ACHN (cell line): Measurements from ENCODE around the gene TNFSF10.
A peak's percentile ranks its signal among the peaks of the same experiment; 100 is the strongest.

Experiments
- DNase-seq: peaks from one replicate; pipeline ENCODE4 v3.0.0-alpha.2; 2015
- in situ Hi-C: cut with HindIII; loops from 2 replicates; pipeline ENCODE4 v1.10.0; 2017; ENCODE audit warnings: low sequenced_read_pairs, low pct_ligation_motif_present, low pct_unique_long_range_greater_than_20kb

TNFSF10 gene

GRCh38 chr3:172471903-172472302 is 51.3 kb downstream of the TNFSF10 start:
- in situ Hi-C loops, result no loop called here
- no peak for DNase-seq

GRCh38 chr3:172470588-172470987 is 52.6 kb downstream of the TNFSF10 start:
- in situ Hi-C loops, result no loop called here
- no peak for DNase-seq

GRCh38 chr3:172467170-172467824 is 55.9 kb downstream of the TNFSF10 start:
- peak; percentile 44 for DNase-seq
- in situ Hi-C loops, result no loop called here

- in situ Hi-C loops, result no loop called here
- no peak for DNase-seq
These were observed 56.6 kb downstream of the TNFSF10 start for GRCh38 chr3:172466553-172467130.

GRCh38 chr3:172465281-172465680 is 57.9 kb downstream of the TNFSF10 start:
- in situ Hi-C loops, result no loop called here
- no peak for DNase-seq

GRCh38 chr3:172464306-172464705 is 58.9 kb downstream of the TNFSF10 start:
- no peak for DNase-seq
- in situ Hi-C loops, result no loop called here

GRCh38 chr3:172461530-172462138 is 61.6 kb downstream of the TNFSF10 start:
- DNase-seq, result peak; percentile 49
- in situ Hi-C loops, result no loop called here

- no peak for DNase-seq
- in situ Hi-C loops, result no loop called here
These were observed 66.8 kb downstream of the TNFSF10 start for GRCh38 chr3:172456404-172456803.
